HG03139 (cell line): ENCODE data around the gene ZNF184.

Experiments
- ATAC-seq: cut with Tn5 transposase; IDR thresholded peaks from one replicate; pipeline ENCODE4 v1.9.1; 2021; ENCODE audit not compliant: unreplicated experiment

The ZNF184 gene

DNA sequence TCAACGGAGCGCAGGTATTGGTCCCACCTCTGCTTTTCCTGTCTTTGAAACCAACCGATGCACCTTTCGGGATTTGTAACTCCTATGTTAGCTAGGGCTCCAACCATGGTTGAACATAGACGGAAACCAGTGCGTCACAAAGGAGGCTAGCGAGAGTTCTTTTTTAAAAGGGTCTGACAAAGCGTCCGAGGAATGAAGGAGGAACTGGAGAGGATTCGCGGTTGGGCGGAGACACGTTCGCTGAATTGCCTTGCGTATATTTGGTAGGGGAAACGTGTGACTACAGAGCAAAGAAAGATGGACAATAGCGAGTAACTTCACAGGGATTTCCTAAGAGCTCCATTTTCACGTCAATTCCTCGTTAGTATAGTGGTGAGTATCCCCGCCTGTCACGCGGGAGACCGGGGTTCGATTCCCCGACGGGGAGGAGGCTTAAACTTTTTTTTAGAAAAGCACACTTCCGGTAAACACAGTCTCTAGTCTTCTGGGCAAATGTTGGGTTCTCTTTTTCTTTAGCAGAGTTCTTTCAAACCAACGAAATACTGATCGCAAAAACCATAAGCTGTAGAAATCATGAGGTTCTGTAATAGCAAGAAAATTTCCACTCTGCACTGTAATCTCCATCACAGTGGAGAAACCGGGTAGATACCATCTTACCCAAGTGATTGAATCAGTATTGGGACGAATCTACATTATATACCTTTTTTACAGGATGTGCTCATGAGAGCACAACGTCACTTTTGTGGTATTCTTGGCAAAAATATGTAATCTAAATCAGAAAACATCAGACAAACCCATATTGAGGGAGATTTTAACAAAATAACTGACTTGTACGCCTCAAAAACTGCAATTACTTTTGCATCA is 6.6 kb upstream of the ZNF184 start:
- ATAC-seq = peak; percentile 54

DNA sequence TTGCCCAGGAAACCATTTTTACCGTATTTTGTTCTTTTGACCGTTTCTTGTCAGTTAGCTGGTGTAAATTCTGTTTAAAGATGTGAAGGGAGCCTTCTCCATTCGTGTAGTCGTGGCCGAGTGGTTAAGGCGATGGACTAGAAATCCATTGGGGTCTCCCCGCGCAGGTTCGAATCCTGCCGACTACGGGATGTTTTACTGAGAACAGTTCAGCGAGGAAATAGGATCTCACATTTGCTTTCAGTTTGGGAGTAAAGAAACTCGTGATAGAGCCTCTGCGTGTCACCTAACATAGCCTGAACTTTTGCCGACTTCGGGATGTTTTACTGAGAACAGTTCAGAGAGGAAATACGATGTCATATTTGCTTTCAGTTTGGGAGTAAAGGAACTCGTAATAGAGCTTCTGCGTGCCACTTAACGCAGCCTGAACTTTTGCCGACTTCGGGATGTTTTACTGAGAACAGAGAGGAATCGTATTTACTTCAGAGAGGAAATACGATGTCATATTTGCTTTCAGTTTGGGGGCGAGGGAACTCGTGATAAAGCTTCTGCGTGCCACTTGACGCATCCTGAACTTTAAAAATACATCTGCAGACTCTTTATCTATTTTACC is 5.9 kb upstream of the ZNF184 start:
- peak; percentile 55 for ATAC-seq

DNA sequence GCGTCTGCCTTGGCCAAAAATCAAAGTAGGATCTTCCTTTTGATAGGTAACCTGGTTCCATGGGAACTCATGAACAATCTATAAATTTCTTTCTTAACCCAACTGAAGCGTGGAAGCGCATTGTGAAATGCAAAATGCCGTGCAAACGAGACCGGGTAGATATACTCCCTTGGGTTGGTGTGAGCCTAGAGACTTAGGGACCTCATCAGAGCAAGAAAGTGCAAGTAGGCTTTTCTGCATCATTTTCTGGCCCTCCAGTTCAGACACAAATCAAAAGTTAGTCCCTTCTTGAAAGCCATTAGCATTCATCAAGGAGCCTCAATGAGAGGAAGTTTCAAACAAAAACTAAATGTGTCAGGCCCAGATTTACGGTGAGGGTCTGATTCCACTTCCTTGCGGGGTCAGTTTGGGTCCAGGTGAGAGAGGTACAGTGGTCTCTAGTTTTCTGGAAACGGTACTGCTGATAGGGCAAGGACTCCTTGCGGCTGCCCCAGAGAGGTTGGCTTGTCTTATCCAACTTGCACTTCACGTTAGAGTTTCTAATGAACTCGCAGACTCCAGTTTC is 5.3 kb upstream of the ZNF184 start:
- peak; percentile 18 for ATAC-seq

DNA sequence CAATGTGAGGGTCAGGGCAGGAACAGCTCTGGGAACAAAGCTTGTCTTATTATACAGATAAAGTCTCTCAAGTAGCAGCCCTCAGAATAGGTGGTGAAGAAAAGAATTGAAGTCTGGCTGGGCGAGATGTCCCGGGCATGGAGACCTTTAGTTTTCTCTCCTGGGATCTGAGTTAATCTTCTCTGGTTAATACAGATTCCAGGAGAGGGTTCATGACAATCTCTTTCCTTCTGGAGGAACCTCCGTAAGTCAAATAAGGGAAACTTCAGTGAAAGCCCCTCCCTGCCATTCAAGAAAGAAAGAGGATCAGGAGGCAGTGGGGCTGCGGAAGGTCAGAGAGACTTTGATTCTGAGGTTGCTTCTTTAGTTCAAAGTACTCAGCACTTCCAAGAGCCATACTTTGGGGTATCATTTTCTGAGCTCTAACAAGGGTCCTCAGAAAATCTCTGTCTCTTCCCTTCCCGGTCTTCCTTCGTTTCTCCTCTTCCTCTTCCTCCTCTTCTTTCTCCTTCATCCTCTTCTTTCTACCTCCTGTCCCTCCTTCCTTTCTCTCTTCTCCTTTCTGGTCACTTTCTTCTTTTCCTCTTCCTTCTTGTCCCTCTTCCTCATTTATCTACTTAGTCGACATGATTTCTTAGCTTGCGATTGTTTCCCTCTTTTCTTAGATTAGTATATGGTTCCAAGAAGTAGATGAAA is 4.6 kb upstream of the ZNF184 start:
- ATAC-seq = no peak

DNA sequence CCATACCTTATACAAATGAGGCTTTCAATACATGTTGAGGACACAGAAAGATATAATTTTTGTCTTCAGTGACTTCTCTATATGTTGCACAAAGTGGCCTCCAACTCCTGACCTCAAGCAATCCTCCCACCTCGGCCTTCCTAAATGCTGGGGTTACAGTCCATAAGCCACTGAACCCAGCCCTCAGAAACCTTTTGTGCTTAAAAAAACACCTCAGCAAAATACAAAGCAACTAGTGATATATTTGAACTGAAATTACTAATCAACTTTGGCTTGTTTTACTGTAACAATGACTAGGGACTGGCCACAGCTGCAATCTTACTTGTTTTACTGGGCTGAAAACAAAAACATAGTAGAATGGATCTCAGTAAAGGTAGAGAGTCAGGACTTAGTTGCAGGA is 3.2 kb upstream of the ZNF184 start:
- no peak for ATAC-seq

DNA sequence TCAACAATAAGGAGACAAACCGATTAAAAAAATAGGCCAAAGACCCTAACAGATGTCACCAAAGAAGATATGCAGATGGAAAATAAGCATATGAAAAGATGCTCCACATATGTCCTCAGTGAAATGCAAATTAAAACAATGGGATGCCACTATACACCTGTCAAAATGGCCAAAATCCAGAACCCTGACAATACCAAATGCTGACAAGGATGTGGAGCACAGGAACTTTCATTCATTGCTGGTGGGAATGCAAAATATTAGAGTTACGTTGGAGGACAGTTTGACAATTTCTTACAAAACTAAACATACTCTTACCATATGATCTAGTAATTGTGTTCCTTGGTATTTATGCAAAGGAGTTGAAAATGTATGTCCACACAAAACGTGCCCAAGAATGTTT is 1.8 kb upstream of the ZNF184 start:
- no peak for ATAC-seq

DNA sequence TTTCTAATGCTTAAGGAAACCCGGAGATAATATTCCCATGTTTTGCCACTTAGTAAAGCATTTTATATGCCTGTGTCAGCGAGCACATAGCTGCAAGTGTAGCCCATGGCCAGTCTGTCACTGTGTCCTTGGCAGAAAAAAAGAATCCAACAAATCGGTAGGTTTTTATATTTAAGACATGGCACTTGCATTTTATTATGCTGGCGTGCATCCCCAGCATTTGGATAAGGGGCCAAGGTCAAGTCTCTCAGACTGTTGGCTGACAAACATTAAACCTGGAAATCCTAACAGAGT is 1.2 kb upstream of the ZNF184 start:
- no peak for ATAC-seq

DNA sequence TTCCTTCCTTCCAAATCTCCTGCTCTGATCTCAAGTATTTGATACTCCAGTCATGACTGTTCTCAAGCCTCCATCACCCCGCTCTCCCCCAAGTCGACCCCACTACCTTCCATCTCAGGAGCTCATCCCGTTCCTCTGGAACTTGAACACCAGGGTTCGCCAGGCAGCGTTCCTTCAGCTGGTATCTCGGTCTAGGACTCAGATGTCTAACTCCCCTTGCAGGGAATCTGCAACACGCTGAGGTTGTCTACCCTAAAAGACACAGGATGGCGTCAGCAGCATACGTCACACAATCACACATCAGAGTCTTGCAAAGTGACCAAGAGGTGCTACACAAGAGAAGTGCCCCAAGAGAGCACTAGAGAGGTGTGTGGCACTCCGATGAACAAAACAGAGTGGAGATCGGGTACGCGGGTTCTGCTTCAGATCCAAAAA is 706 bp downstream of the ZNF184 start:
- peak; percentile 28 for ATAC-seq

DNA sequence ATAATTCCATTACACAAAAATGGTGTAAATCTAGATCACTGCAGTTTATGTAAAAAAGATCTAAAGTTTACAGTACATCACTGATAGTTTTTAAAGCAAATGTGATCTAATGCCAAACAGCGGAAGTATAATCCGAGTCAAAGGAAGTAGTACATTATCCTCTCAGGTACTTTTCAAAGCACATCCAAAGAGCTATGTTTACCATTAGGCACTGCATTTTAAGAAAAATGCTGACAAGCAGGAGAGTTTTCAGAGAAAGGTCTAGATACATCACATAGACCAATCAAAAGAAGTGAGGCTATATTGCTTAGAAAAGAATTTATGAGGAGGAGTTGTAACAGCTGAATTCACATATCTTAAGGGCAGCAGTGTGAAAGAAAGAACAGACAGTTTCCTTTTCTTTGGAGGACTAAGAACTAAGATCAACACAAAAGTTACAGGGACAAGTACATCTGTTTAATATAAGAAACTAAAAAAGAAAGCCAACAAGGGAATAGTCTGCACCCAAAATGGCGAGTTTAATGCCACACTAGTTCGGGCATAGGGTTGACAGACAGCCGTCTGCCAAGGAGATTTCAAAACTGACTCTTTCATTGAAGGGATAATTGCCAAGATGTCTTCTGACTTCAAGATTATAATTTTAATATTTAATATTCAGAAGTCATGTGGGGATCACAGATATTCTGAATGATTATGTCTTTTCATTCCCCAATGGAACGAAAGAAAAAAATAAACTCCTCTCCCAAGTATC is 1.4 kb downstream of the ZNF184 start:
- ATAC-seq = no peak

DNA sequence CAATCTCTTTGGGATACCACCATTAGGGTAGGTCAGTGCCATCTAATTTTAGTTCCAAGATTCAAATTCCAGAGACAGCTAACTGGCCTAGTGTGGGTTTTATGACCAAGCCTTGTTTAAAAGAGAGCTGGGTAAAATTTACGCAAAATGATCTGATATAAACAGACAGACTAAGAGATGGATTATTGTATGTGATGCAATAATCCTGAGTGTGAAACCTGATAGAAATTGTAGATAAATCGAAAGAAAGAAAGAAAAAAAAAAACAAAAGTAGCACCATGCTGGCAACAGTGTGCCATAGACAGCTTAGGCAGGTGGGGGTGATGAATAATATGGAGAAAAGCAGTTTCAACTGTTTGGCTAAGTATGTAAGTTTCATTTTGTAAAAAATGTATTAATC is 2.9 kb downstream of the ZNF184 start:
- ATAC-seq = no peak

DNA sequence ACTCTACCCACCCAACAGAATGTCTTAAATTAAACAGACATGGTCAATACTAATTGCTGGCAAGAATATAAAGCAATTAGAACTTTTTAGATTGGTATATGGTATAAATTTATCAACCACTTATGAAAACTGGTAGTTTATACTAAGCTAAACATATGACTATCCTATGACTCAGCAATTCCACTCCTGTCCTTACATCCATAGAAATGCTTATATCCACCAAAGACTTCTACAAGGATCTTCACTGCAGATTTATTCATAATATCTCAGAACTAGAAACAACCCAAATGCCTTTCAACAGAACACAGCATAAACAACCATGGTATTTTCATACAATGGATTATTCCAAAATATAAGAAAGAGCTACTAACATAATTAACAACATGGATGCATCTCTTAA is 4.6 kb downstream of the ZNF184 start:
- no peak for ATAC-seq

DNA sequence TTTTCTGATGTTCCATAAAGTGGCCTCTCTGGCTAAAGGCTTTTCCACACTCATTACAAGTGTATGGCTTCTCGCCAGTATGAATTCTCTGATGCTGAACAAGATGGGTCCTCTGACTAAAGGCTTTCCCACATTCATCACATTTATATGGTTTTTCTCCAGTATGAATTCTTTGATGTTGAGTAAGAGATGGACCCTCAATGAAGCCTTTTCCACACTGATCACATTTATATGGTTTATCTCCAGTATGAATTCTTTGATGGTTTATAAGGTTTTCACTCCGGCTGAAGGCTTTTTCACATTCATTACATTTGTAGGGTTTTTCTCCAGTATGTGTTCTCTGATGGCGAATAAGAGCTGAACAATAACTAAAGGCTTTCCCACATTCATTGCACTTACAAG is 20.4 kb downstream of the ZNF184 start:
- ATAC-seq = no peak

DNA sequence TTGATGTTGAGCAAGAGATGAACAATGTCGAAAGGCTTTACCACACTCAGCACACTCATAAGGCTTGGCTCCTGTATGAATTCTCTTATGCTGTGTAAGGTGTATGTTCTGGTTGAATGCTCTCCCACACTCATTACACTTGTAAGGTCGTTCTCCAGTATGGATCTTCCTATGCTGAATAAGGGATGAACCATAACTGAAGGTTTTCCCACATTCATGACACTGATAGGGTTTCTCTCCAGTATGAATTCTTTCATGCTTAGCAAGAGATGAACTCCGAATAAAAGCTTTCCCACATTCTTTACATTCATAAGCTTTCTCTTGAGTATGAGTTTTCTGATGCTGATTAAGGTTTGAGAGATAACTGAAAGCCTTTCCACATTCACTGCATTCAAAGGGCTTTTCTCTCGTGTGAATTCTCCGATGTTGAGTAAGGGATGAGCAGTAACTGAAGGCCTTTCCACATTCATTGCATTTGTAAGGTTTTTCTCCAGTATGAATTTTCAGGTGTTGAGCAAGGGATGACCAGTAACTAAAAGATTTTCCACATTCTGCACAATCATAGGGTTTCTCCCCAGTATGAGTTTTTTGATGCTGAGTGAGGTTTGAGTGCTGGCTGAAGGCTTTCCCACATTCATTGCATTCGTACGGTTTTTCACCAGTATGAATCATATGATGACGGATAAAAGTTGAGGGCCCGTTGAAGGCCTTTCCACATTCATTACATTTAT is 21.1 kb downstream of the ZNF184 start:
- ATAC-seq = no peak

DNA sequence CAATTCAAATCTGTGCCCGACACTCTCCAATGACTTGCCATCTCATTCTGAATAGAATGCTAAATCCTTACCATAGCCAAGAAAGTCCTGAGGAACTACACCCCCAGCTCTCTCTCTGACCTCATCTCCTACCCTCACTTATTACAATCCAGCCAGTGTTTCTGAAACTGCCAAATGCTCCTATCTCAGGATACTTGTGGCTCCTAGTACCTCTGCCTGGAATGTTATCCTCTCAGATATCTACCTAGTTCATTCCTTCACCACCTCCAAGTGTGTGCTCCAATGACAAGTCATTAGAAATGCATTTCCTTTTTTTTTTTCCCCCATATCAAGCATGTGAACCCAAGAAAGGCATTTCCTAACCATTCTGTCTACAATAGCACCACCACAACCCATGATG is 24.4 kb downstream of the ZNF184 start:
- ATAC-seq = no peak

DNA sequence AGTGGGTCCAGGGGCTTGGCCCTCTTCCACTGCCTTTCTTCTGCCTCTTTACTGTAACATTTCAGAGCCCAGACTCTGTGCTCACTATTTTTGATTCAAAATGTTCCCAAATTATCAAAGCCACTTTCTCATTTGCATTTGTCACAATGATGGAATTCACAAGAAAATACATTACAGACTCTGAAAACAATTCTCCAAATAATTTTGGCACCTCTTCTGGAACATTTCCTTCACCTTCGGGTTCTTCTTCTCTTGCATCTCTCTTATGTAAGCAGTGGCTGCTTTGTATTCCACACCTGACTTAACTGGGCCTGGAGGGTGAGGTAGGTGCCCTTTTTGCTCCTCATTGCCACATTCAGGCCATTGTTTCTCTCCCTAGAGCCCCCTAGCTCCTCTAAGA is 30.0 kb downstream of the ZNF184 start:
- no peak for ATAC-seq

DNA sequence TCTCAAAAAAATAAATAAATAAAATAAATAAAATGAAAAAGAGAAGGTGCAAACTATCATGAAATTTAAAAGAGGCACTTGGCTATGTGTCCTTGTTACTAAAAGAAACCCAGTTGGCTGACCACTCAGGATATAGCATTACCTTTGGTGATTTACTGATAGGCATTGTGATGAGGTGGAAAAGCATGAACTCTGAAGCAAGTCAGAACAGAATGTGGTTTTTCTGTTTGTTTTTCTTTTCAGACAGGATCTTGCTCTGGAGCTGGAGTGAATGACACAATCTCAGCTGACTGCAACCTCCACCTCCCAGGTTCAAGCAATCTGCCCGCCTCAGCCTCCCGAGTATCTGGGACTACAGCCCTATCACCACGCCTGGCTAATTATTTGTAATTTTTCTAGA is 31.9 kb downstream of the ZNF184 start:
- ATAC-seq = no peak

DNA sequence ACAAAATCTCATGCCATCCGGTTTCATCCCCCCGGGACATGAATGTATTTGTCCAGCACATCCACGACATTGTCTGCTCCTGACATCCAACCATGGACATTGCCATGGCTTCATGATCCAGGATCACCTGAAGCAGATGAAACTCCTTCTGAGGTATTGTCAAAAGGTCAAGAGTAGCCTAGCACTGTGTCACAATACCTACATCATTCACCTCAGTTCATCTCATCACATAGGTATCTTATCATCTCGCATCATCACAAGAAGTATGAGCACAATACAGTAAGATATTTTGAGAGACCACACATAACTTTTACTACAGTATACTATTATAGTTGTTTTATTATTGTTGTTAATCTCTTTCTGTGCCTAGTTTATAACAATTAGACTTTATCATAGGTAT is 33.5 kb downstream of the ZNF184 start:
- ATAC-seq = no peak

DNA sequence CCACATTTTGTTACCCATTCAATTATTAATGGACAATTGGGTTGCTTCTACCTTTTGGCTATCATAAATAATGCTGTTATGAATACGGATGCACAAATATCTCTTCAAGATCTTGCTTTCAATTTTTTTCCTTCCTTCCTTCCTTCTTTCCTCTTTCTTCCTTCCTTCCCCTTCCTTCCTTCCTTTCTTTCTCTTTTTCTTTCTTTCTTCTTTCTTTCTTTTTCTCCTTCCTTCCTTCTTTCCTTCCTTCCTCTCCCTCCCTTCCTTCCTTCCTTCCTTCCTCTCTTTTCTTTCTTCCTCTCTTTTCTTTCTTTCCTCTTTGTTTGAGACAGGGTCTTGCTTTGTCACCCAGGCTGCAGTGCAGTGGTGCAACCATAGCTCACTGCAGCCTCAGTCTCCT is 39.2 kb downstream of the ZNF184 start:
- ATAC-seq = no peak

DNA sequence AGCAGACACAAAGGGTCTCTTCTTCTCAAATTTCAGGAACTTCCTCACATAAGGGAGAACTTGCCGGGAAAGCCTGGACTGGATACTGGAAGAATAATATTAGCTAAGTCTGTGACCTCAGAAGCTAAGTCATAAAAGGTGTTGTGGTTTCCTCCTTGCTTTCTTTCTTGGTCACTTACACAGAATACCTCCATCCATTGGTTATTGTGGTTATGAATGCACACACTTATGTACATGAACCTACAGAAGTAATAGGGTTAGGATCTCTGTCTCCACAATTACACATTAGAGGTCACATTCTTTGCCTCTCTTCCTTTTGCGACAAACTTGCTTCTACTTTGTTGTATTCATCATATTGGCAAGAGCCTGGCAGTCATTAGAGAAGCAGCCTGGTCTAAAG is 43.9 kb downstream of the ZNF184 start:
- ATAC-seq = no peak

DNA sequence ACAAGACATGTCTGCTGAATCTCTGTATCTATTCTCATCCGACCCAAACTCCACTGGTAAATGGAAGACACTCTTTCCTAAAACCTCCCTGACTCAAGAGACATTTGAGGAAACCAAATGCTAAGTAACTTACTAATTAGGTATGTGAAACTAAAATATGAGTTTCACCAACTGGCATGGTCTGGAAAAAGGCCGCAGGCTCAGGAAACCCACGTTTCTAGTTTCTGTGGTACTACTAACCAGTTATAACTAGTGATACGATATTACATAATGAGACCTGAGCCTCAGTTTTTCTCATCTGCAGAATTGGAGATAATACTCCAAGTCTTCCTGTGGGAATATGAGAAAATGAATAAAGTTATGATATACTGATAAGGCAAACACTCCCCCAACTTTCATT is 44.4 kb downstream of the ZNF184 start:
- no peak for ATAC-seq
